GM18519 (cell line): ENCODE measurements around the gene SRGAP1.

ENCODE experiments used
- ATAC-seq: cut with Tn5 transposase; IDR thresholded peaks from one replicate; pipeline ENCODE4 v1.9.1; 2021; ENCODE audit warnings: mild to moderate bottlenecking, moderate library complexity; ENCODE audit not compliant: unreplicated experiment, low FRiP score

Gene SRGAP1

DNA sequence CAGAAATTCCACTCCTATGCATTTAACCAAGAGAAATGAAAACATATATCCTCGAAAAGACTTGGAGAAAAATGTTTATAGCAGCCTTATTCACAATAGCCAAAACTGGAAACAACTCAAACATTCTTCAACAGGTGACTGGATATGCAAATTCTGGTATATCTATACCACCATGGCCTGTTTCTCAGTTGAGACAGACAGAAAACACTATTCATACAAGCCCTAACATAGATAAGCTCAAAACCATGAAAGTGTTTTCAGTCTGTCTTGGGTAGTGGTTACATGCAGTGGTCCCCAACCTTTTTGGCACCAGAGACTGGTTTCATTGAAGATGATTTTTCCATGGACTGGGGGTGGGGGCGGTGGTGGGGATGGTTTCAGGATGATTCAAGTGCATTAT, 83.8 kb downstream of the SRGAP1 start:
- ATAC-seq = peak; percentile 74

DNA sequence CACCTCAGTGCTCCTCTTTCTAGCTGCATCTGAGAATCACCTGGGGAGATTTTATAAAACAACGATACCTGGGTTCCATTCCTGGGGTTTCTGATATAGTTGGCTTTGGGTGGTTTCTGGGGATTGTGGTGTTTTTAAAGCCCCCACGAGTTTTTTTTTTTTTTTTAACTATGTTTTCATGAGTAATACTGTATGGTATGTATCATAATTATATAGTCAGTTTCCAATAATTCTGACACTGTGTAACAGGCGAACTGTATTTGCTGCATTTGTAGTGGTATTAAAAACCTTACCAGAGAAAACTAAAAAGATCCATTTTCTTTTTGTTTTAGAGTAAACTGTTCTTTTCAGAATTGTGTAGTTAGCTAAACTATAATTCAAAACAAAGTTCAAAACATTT, 84.9 kb downstream of the SRGAP1 start:
- ATAC-seq = no peak

DNA sequence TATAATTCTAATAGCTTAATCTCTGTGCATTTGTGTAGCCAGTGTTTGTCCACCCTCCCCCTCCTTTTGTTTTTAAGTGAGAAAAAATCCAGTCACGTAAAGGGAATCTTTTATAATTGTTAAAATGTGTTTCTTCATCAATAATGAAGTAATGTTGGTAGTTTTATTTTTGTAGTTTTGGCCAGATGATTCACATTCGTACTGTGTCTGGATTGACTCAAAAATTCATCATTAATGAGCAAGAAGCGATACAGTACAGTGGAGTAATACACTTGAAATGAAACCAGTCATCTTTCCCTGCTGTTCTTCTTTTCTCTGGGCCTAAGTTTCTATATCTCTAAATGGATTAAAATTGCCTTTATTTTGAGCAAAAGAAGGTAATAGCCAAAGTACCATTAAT, 86.5 kb downstream of the SRGAP1 start:
- ATAC-seq = no peak

DNA sequence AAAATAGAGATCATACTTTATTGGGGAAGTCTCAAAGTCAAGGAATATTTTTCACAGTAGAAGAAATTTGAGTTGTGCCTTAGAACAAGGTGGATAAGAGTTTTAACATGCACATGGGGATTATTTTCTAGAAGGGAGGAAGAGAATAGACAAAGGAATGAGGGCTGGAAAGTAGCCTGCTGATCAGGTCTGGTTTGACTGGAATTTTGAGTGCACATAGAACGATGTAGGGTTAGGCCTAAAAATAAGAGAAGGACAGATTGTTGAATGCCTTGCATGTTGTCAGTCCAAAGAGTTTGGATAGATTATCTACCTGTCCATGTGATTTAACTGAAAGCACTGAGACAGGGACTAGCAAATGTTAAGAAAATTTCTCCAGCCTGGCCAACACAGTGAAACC, 87.2 kb downstream of the SRGAP1 start:
- no peak for ATAC-seq

DNA sequence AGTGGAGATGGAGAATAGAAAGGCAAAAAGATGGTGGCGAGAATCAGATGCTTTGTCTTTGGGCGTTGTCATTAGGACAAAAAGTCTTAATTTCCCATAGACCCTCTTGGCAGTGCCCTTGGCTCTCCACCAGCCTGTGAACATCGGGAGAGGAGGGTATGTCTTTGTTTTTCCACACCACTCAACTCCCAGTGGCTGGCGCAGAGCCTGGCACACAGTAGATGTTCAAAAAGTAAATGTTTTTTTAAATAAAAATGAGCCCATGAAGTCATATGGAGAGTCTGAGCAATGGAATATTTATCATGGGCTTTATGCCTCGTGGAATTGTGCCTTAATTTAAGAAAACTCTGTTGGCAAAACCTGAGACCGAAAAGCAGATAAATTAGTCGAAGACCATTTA, 90.4 kb downstream of the SRGAP1 start:
- no peak for ATAC-seq

DNA sequence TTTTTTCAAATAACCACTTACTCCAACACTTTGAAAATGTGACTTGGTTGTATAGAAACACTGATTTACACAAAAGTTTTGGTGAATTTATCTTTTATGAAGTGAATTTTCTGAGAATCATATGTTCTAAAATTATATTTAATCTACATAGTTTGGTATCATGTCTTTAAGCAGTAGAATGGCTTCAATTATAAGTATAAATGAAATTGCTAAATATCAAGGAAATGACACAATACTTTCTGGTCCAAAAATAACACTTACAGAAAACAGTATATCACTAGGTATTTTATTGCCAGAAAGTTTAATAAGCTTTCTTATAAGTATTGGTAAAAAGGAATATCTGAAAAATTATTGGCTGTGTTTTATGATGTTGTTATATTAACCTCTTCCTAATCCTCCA, 90.9 kb downstream of the SRGAP1 start:
- ATAC-seq = no peak

DNA sequence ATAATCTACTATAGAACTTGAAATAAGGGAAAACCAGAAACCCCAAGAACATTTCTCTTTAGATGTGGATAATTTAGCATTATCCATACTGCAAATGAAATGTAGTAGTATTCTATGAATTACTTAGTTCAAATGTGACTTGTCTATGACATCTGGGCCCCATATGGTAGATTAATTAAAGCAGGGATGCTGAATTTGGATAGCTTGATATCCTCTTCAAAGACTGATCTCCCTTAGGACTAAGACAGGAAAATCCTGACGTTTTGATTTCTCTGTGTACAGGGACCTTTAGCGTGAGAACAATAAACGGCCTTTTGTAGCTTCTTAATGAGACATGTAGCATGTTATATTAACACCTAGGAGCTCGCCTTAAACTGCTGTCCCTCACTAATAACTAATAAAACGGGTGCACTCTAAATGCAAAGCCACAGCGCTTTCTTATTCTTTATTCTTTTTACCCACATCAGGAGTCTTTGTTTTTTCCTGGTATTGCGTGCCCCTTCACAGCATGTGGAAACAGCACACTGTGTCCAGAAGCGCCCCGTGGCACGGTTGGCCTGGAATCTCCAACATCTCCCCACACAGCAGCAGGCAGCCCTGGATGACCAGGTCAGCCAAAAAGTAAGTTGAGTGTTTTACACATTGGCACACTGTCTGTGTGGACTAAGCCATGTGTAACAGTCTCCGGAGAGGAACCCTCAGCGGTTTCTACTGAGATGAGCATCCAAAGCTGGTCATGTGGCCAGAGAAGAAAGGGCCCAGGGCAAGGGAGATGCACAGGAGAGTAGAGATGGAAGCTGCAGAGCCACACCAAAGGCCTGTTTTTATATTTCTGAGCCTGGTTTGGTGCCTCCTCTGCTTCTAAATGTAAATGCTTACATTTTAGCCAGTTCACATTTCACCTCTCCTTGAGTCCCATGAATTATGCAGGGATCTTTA, 93.1 kb downstream of the SRGAP1 start:
- ATAC-seq = no peak

DNA sequence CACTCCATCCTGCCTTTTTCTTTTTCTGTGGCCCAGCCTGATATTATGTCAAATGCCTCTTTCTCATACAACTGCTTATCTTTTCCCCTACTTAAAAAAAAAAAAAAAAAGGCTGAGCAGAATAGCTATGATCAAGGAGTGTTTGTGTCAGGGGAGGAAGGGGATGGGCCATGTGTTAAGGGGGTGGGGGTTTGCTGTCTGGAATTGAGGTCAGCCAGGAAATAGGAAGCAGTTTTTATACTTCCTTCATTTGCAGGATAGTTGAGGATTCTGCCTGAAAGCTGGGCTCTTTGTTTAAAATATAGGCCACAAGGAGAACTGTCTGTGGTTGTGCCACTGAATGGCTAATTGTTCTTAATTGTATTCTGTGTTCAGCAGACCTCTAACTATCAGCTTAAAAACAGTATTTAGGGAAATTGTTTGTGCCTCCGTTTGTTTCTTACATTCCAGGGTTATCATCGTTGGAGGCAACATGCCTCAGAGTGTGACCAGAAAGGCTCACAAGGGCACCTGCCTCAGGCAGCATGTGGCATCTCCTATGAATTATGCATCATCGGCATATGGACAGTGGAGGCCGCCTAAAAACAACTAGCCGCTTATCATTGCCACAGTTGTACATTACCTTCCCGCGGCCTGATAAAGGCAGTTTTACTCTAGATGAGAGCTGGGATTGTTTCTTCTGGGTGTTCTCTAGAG, 96.0 kb downstream of the SRGAP1 start:
- ATAC-seq = no peak

DNA sequence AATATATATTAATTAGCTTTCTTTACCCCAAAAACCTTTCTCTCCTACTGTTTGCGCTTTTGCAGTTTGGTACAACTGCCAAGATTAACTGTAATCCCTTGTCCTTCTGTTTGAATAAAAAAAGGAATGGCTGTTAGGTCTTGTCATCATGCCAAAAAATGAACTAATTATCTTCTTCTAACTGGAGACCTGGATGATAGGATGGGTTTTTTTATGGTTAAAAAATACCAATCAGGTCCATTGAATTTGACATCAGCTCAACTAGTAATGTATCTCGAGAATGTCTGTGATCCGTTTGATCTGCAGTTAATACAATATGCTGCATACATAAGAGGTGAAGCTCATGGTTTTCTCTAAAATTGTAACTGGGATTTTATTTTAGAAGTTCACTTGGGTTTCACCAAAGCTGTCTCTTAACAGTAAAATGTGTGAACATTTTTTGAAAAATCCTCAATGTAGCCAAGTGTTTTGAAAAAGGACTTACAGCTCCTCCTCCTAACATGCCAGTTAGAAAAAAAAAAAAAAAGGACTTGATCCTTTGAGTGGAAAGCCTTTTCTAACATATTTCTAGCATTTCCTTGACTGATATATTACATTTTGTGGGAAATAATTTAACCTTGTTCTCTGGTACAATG, 96.8 kb downstream of the SRGAP1 start:
- ATAC-seq = no peak

DNA sequence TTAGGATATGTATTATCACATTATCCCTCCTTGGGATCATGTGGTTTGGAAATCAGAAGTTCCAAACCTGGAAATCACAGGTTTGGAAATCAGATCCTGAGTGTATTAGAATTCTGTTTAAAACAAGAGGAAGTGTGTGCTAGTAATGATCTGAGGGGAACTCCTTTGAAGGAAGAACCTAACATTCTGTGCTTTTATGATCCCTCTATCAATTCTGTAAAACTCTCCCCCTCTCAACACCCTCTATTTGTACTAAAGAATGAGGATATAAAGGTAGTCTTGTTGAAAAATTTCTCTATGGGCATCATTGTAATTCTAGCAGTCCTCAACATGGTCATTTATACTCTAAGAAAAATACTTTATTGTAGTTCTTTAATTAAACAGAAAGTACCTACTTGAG, 97.4 kb downstream of the SRGAP1 start:
- no peak for ATAC-seq

DNA sequence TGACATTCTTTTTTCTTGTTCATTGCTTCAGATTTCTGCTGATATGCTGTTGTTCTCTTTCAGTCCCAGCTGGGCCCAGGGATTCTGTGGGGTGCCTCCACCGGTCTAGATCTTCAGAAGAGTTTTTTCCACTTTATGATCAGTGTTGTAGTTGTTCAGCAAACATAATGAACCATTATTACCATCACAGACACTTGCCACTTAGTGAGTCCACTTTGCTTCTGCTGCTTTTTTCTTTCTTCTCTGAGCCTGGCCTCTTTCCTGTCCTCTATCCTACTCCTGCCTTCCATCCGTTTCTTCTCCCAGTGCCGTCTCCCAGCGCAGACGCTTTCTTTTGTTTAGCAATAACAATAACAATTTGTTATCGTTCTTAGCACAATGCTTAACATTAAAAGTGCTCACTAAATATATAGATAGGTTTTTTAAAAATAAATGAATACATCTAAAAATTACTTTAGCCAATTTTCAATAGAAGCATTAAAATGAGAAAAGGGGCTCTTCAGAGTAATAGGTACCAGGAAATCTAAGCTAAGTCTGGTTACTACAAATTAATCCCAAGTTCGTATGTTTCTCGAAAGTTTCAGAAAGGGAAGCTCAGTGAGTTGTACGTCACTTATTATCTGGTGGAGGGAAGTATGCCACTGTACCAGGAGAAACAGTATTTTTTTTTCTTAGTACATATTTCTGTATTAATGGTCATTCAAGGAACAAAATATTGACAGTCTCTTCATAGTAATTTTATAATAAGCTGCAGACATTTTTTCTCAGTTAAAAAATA, 98.2 kb downstream of the SRGAP1 start:
- no peak for ATAC-seq

DNA sequence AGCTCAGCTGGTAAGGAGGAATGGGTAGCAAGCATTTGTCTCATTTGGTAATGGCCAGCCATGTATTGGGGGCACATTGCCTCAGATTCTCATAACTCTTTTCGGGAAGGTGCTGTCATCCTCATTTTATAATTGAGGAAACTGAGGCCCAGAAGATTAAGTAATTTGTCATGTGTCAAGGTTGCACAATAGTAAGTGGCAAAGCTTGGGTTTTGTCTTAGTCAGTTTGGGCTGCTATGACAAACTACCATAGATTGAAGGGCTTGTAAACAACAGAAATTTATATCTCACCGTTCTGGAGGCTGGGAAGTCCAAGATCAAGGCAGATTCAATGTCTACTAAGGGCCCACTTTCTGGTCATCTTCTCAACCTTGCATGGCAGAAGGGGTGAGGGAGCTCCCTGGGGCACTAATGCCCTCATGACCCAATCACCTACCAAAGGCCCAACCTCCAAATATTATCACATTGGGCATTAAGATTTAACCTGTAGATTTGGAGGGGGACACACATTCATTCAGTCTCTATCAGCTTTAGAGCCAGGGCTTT, 99.6 kb downstream of the SRGAP1 start:
- no peak for ATAC-seq

DNA sequence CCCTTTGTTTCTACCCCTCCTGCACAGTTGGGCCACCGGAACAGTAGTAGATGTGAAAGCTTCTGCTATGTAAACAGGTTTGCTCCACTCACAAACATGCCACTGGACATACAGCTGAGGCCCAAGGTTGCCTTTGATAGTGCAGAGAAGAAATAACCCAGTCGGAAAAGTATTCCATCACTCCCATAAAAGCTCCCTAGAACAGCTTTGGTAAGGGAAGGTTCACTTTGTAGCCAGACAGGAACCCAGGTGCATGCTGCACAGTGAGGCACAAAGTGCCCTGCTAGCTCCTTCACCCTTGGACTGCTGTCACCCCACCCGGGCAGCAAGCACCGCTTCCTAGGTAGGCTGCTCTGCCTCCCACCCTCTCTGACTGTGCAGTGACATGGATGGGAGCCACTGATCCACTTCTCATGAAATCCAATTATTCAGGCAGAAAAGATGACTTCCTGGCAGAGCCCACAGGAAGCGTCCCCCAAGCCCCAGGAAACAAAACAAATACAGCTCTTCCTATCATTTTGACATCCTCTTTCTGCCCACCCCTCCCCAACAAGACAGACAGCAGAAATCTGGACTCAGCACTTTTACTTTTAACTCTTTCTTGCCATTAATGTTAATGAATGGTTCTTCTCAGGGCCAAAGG, 100.2 kb downstream of the SRGAP1 start:
- no peak for ATAC-seq

DNA sequence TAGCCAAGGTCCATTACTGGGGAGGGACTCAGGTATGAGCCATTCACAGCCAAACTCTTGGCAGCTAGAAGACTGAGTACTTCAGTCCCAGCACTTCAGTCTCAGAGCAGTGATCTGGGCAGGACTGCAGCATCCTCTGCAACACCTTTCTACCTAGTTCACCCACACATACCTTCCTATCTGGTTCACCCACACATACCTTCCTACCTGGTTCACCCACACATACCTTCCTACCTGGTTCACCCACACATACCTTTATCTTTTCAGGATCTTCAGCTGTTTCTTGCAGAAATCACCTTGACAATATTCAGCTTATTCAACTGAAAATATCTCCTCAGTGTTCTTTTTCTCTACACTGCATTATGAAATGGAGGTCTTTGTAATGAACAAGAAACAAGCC, 101.3 kb downstream of the SRGAP1 start:
- no peak for ATAC-seq

DNA sequence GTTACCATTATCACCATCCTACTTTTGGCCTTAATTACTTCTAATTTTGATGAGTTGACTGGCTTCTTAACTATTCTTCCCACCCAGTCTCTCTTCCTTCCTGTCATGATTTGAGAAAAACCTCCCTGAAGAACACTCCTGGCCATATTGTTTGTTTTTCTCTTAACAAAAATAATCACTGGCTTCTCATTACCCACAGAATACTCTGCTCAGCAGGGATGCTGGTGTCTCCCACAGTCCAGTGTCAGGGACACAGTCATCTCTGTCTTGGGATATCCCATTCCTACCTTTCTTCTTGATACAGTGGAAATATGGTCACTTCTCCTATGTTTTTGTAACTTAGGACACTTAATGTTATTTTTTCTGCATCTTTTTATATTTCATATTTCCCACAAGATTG, 103.7 kb downstream of the SRGAP1 start:
- no peak for ATAC-seq

DNA sequence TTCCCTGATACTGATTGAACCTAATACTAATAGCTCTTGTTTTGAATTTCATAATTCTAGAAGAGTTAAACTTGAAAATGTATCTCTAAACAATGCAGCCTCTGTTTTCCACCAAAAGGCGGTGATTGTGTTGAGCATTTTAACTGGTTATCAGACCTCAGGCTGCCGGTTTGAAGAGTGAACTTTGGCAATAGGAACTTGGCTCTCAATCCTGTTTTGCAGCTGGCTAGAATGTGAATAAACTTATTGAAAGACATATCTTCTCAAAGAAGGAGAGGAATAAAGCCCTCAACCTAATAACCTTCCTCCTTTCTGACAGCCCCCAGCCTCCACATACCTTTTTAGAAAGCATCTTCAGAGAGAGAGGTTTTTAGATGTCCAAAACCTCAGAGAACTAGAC, 105.4 kb downstream of the SRGAP1 start:
- no peak for ATAC-seq

DNA sequence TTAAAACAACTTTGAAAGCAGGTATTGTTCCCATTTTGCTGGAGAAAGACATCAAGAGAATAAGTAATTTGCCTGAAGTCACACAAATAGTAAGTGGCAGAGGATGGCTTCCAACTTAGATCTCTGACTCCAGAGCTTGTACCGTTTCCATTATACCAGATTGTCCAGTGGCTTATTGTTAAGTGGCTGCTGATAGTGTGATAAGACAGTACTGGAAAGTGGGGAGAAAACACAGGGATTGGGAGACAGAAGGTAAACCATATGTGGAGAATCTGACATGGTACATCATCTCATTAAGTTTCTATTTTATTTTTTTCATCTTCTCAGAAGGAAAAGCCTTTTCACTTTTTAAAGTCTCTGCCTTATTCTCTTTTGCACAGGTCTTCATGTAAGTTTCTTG, 108.5 kb downstream of the SRGAP1 start:
- ATAC-seq = no peak

DNA sequence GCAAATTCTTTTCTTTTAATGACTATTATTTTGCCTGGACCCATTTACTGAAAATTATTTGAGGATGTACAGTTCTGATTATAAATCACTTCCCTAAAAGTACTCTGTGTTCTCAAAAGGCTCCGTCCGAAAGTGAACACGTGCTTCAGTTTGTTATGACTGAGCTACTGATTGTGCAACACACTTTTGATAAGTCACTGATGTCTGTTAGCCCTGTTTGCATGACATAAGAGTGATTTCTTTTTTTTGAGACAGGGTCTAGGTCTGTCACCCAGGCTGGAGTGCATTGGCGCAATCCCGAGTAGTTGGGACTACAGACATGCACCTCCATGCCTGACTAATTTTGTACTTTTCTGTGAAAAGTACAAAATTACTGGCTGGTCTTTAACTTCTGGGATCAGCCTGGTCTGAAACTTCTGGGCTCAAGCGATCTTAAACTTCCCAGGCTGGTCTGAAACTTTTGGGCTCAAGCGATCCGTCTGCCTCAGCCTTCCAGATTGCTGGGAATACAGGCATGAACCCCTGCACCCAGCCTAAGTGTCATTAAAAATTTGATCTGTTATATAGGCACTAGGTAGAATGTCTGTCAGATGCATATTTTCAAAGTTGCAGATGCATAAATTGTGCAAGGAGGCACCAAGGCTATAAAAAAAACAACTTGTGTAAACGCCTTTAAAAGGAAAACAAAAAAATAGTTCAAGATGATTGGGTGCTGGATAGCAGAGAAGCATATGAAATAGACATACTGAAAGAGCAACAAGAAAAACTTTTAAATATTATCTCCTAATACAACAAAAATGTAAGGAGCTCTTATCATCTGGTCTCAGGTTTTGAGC, 111.5 kb downstream of the SRGAP1 start:
- ATAC-seq = peak; percentile 61

DNA sequence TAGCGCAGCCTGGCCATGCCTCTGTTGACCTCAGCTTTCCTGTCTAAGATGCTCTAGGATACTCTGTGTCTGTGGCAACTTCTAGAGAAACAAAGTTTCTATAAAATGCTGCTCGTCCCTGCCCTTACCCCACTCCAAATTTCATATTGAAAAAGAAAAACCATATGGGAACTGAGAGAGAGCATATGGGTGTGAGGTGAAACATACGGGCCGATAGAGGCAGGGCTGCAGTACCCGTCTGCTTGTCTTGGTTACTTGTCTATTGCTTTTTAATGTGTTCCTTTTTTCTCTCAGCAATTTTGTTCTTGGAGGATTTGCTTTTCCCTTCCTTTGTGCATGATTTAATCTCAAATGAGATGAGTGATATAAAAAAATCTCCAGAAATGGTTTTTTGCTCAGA, 113.0 kb downstream of the SRGAP1 start:
- no peak for ATAC-seq
